Activated T-cell treated with anti-CD3 and anti-CD28 coated beads, Interleukin-2, amount 50 U/mL, for 72 hours (primary cell): Measurements from ENCODE around the gene RHBG. TPM values are rescaled to one million over a fixed set of nuclear protein-coding genes. Genes with fewer than 3 reads are reported as not detected.

Experiments
- ATAC-seq, 2 donors: fragments of 150-1000 bp; cut with Tn5 transposase; replicated peaks in 1 of 2; 2 replicates each; pipeline ENCODE4 v1.10.0; 2021; ENCODE audit warnings: moderate library complexity in 2 of 2, mild to moderate bottlenecking in 1 of 2
- DNase-seq, 2 donors: peaks; one replicate each; pipeline ENCODE4 v3.0.0; 2021 to 2022; ENCODE audit warnings: mixed read lengths in 1 of 2
- H3K27ac Mint-ChIP-seq: one replicate; pipeline ENCODE4 v1.8.0; 2022; ENCODE audit warnings: mild to moderate bottlenecking, moderate library complexity, mixed read lengths
- H3K27me3 Mint-ChIP-seq: one replicate; pipeline ENCODE4 v1.8.0; 2022; ENCODE audit warnings: low read depth, mixed read lengths
- H3K36me3 Mint-ChIP-seq, 2 donors: one replicate each; pipeline ENCODE4 v1.8.0; 2022; ENCODE audit warnings: mixed read lengths in 2 of 2, mild to moderate bottlenecking in 1 of 2; ENCODE audit not compliant: insufficient read depth in 2 of 2
- H3K4me1 Mint-ChIP-seq: one replicate; pipeline ENCODE4 v1.8.0; 2022; ENCODE audit warnings: low read depth, mixed read lengths
- H3K4me3 Mint-ChIP-seq, 2 donors: one replicate each; pipeline ENCODE4 v1.8.0; 2022; ENCODE audit warnings: mild to moderate bottlenecking in 2 of 2, mixed read lengths in 2 of 2, moderate library complexity in 2 of 2
- H3K9me3 Mint-ChIP-seq, 2 donors: one replicate each; pipeline ENCODE4 v1.8.0; 2022; ENCODE audit warnings: mixed read lengths in 2 of 2
- total RNA-seq, 2 donors: library from RNA; stranded (reverse); gene quantifications; one replicate each; pipeline ENCODE4 v1.2.3, GENCODE V29; 2022

RHBG gene
- total RNA-seq, 2 donors from 2014 or later: not detected

GRCh38 chr1:156394082-156394481, 25.1 kb downstream of the RHBG start:
- no peak overlapping the region for H3K4me3 Mint-ChIP-seq
- H3K9me3 Mint-ChIP-seq: no peaks in the 10 kb centered on the region
- H3K36me3 Mint-ChIP-seq: no peaks in the 10 kb centered on the region
- peaks cover 5% of the 10 kb centered on the region for H3K4me1 Mint-ChIP-seq
- ATAC-seq (no peak), DNase-seq (no peak)
- H3K27ac Mint-ChIP-seq: no peak overlapping the region
- peaks cover 34% of the 10 kb centered on the region for H3K27me3 Mint-ChIP-seq

- ATAC-seq: no peak
- Mint-ChIP-seq H3K4me1 (peaks cover 5% of the 10 kb centered on the region), H3K9me3 (no peaks in the 10 kb centered on the region), H3K36me3 (no peaks in the 10 kb centered on the region), H3K4me3 (no peak overlapping the region), H3K27me3 (peaks cover 25% of the 10 kb centered on the region), H3K27ac (no peak overlapping the region)
- no peak for DNase-seq
These were observed 25.9 kb downstream of the RHBG start for GRCh38 chr1:156394835-156395461.

DNA sequence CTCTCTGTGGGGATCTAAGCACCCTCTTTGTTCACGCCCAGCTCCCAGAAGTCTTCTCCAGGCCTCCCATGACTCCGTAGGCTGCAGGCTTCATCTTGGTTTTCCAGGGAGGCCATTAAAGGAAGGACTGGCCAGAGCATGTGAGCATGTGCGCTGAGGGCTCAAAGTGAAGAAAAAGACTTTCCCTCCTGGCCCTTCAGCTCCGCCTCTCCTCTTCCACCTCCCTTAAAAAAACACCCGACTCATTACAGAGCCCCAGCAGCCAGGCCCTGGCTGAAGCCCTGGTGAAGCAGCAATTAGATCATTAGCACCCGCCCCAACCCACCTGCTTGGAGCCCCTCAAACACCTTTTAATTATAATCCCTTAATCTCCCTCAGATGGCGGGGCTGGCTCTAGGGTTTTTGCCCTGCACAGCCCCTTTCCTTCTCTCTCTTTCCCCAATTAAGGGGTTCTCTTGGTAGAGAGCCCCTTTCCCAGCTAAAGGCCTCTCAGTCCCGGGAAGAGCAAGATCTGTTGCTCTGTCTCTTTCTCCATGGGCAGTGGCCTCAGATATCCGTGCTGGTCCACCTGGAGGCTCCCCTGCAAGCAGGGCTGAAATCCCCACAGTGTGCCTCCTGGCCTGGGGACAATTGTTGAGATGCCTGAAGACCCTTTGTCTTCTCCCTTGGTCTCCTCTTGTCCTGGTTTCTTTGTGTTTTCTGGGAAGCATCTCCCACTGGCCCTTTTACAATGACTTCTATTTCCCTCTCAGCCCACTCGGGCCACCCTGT, 30.5 kb downstream of the RHBG start:
- no peak for DNase-seq
- H3K4me3 Mint-ChIP-seq: no peak overlapping the region
- H3K9me3 Mint-ChIP-seq: no peaks in the 10 kb centered on the region
- H3K36me3 Mint-ChIP-seq: no peaks in the 10 kb centered on the region
- ATAC-seq: no peak
- peaks cover 5% of the 10 kb centered on the region for H3K4me1 Mint-ChIP-seq
- peaks cover 11% of the 10 kb centered on the region for H3K27me3 Mint-ChIP-seq
- no peak overlapping the region for H3K27ac Mint-ChIP-seq

GRCh38 chr1:156400191-156400935, 31.4 kb downstream of the RHBG start:
- Mint-ChIP-seq H3K9me3 (no peaks in the 10 kb centered on the region), H3K4me3 (no peak overlapping the region), H3K4me1 (peaks cover 5% of the 10 kb centered on the region), H3K36me3 (no peaks in the 10 kb centered on the region), H3K27ac (no peak overlapping the region), H3K27me3 (peaks cover 7% of the 10 kb centered on the region)
- DNase-seq: no peak
- ATAC-seq: no peak

- H3K9me3 Mint-ChIP-seq: no peaks in the 10 kb centered on the region
- no peak for ATAC-seq
- peaks cover 5% of the 10 kb centered on the region for H3K4me1 Mint-ChIP-seq
- no peak for DNase-seq
- no peak overlapping the region for H3K27ac Mint-ChIP-seq
- no peak overlapping the region for H3K4me3 Mint-ChIP-seq
- H3K27me3 Mint-ChIP-seq: peaks cover 15% of the 10 kb centered on the region
- no peaks in the 10 kb centered on the region for H3K36me3 Mint-ChIP-seq
These were observed 32.1 kb downstream of the RHBG start for GRCh38 chr1:156401041-156401574.

- Mint-ChIP-seq H3K4me1 (peaks cover 5% of the 10 kb centered on the region), H3K36me3 (no peaks in the 10 kb centered on the region), H3K4me3 (no peak overlapping the region), H3K9me3 (no peaks in the 10 kb centered on the region), H3K27me3 (peaks cover 21% of the 10 kb centered on the region), H3K27ac (no peak overlapping the region)
- DNase-seq: no peak
- no peak for ATAC-seq
These were observed 32.7 kb downstream of the RHBG start for GRCh38 chr1:156401681-156402081.

- ATAC-seq: no peak
- Mint-ChIP-seq H3K27me3 (peaks cover 23% of the 10 kb centered on the region), H3K27ac (no peak overlapping the region), H3K4me3 (no peak overlapping the region), H3K4me1 (peaks cover 5% of the 10 kb centered on the region), H3K36me3 (no peaks in the 10 kb centered on the region), H3K9me3 (no peaks in the 10 kb centered on the region)
- DNase-seq: no peak
These were observed 33.5 kb downstream of the RHBG start for GRCh38 chr1:156402331-156403020.

DNA sequence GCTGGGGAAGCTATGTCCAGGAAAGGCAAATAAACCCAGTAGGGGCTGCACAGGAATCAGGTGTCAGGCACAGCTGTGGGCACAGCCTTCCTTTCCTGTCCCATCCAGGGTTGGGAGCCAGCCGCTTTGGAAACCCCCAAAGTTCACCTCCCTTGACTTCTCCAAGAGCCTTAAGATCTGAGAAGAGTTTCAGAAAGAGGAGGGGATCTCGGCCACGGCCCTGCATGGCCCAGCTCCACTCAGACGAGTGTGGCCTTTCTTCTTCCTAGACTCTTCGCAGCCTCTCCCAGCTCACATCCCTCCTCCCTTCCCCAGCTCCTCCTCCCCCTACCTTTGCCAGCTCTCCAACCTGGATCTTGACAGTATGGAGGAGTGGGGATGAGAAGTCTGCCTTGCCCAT, 36.7 kb downstream of the RHBG start:
- Mint-ChIP-seq H3K27ac (no peak overlapping the region), H3K27me3 (peaks cover 28% of the 10 kb centered on the region), H3K4me1 (no peaks in the 10 kb centered on the region), H3K9me3 (no peaks in the 10 kb centered on the region), H3K36me3 (no peaks in the 10 kb centered on the region), H3K4me3 (no peak overlapping the region)
- ATAC-seq (no peak), DNase-seq (no peak)

- ATAC-seq (no peak), DNase-seq (no peak)
- no peaks in the 10 kb centered on the region for H3K9me3 Mint-ChIP-seq
- H3K27ac Mint-ChIP-seq: no peak overlapping the region
- no peak overlapping the region for H3K4me3 Mint-ChIP-seq
- H3K36me3 Mint-ChIP-seq: no peaks in the 10 kb centered on the region
- H3K4me1 Mint-ChIP-seq: no peaks in the 10 kb centered on the region
- peaks cover 34% of the 10 kb centered on the region for H3K27me3 Mint-ChIP-seq
These were observed 37.2 kb downstream of the RHBG start for GRCh38 chr1:156406251-156406650.

- Mint-ChIP-seq H3K9me3 (no peaks in the 10 kb centered on the region), H3K4me3 (no peak overlapping the region), H3K4me1 (no peaks in the 10 kb centered on the region), H3K36me3 (no peaks in the 10 kb centered on the region), H3K27me3 (peaks cover 34% of the 10 kb centered on the region), H3K27ac (no peak overlapping the region)
- DNase-seq: no peak
- ATAC-seq: no peak
These were observed 38.3 kb downstream of the RHBG start for GRCh38 chr1:156407344-156407743.

- peaks cover 34% of the 10 kb centered on the region for H3K27me3 Mint-ChIP-seq
- no peaks in the 10 kb centered on the region for H3K4me1 Mint-ChIP-seq
- no peaks in the 10 kb centered on the region for H3K9me3 Mint-ChIP-seq
- no peak for DNase-seq
- ATAC-seq: no peak
- no peak overlapping the region for H3K27ac Mint-ChIP-seq
- H3K4me3 Mint-ChIP-seq: no peak overlapping the region
- no peaks in the 10 kb centered on the region for H3K36me3 Mint-ChIP-seq
These were observed 38.7 kb downstream of the RHBG start for GRCh38 chr1:156407760-156408159.

GRCh38 chr1:156409439-156409838, 40.4 kb downstream of the RHBG start:
- no peak for ATAC-seq
- Mint-ChIP-seq H3K27me3 (peaks cover 40% of the 10 kb centered on the region), H3K9me3 (no peaks in the 10 kb centered on the region), H3K27ac (no peak overlapping the region), H3K4me1 (no peaks in the 10 kb centered on the region), H3K4me3 (no peak overlapping the region), H3K36me3 (no peaks in the 10 kb centered on the region)
- no peak for DNase-seq

GRCh38 chr1:156410238-156410637, 41.2 kb downstream of the RHBG start:
- Mint-ChIP-seq H3K9me3 (no peaks in the 10 kb centered on the region), H3K4me1 (no peaks in the 10 kb centered on the region), H3K27ac (no peak overlapping the region), H3K27me3 (peaks cover 46% of the 10 kb centered on the region), H3K4me3 (no peak overlapping the region), H3K36me3 (no peaks in the 10 kb centered on the region)
- DNase-seq (no peak), ATAC-seq (no peak)
